HepG2 (cell line): ENCODE results near the gene SLC35B1. TPM values are rescaled to one million over a fixed set of nuclear protein-coding genes. Genes with fewer than 3 reads are reported as not detected.

ENCODE experiments used
- ADNP ChIP-seq: sonication (generic); formaldehyde crosslinking; IDR thresholded peaks from 2 replicates; pipeline ENCODE4 v1.4.0; 2020; ENCODE audit warnings: missing genetic modification reagents
- BCL3 ChIP-seq: sonication (generic); formaldehyde crosslinking; IDR thresholded peaks from 2 replicates; pipeline ENCODE4 v1.5.1; 2020; ENCODE audit warnings: mild to moderate bottlenecking, missing genetic modification reagents, moderate library complexity
- BORCS8-MEF2B ChIP-seq: sonication (generic); formaldehyde crosslinking; IDR thresholded peaks from 2 replicates; pipeline ENCODE4 v1.8.0; 2022; ENCODE audit warnings: mild to moderate bottlenecking, missing genetic modification reagents
- EP300 ChIP-seq, 3 experiments: sonication (generic) in 1 of 3; formaldehyde crosslinking in 1 of 3; IDR thresholded peaks; 2 replicates each; pipeline versions ENCODE4 v1.5.1 to v1.6.1; 2011 to 2020; ENCODE audit warnings: low read depth in 2 of 3, low read length in 2 of 3, borderline replicate concordance in 1 of 3, improper control_type of control experiment in 1 of 3, mild to moderate bottlenecking in 1 of 3, missing genetic modification reagents in 1 of 3, moderate library complexity in 1 of 3
- FLYWCH1 ChIP-seq: sonication (generic); formaldehyde crosslinking; IDR thresholded peaks from 2 replicates; pipeline ENCODE4 v1.8.1; 2023; ENCODE audit warnings: mild to moderate bottlenecking, missing genetic modification reagents
- HNF4A ChIP-seq: sonication (generic); formaldehyde crosslinking; IDR thresholded peaks from 2 replicates; pipeline ENCODE4 v1.4.0; 2020; ENCODE audit warnings: missing genetic modification reagents
- MTA3 ChIP-seq: sonication (generic); formaldehyde crosslinking; IDR thresholded peaks from 2 replicates; pipeline ENCODE4 v1.4.0; 2020; ENCODE audit warnings: missing genetic modification reagents
- NPAS2 ChIP-seq: sonication (generic); formaldehyde crosslinking; IDR thresholded peaks from 2 replicates; pipeline ENCODE4 v1.8.0; 2022; ENCODE audit warnings: mild to moderate bottlenecking, missing genetic modification reagents, borderline replicate concordance
- POLR2AphosphoS5 ChIP-seq: IDR thresholded peaks from 2 replicates; pipeline ENCODE4 v1.6.1; 2012; ENCODE audit warnings: low read depth, low read length
- SIN3B ChIP-seq: fragments of 150-350 bp; IDR thresholded peaks from 2 replicates; pipeline ENCODE4 v1.6.1; 2014; ENCODE audit warnings: low read length
- SSRP1 ChIP-seq: IDR thresholded peaks from 2 replicates; pipeline ENCODE4 v1.6.1; 2016; ENCODE audit warnings: control low read depth
- TFAP4 ChIP-seq: sonication (generic); IDR thresholded peaks from 2 replicates; pipeline ENCODE4 v1.6.1; 2016; ENCODE audit warnings: low read depth, borderline replicate concordance
- THRA ChIP-seq: sonication (generic); formaldehyde crosslinking; IDR thresholded peaks from 2 replicates; pipeline ENCODE4 v1.4.0; 2020; ENCODE audit warnings: missing genetic modification reagents, borderline replicate concordance
- TSC22D2 ChIP-seq: sonication (generic); formaldehyde crosslinking; IDR thresholded peaks from 2 replicates; pipeline ENCODE4 v1.5.1; 2020; ENCODE audit warnings: missing genetic modification reagents, mild to moderate bottlenecking, borderline replicate concordance
- ZBTB34 ChIP-seq: sonication (generic); formaldehyde crosslinking; IDR thresholded peaks from 2 replicates; pipeline ENCODE4 v1.8.0; 2022; ENCODE audit warnings: mild to moderate bottlenecking, missing genetic modification reagents
- ZNF207 ChIP-seq: fragments of 450-650 bp; IDR thresholded peaks from 2 replicates; pipeline ENCODE4 v1.6.1; 2016; ENCODE audit warnings: antibody characterized with exemption, borderline replicate concordance
- ZNF224 ChIP-seq: sonication (generic); formaldehyde crosslinking; IDR thresholded peaks from 2 replicates; pipeline ENCODE4 v1.5.0; 2020; ENCODE audit warnings: mild to moderate bottlenecking, missing genetic modification reagents
- ZNF292 ChIP-seq: sonication (generic); formaldehyde crosslinking; IDR thresholded peaks from 2 replicates; pipeline ENCODE4 v1.8.1; 2022; ENCODE audit warnings: mild to moderate bottlenecking, low read depth, missing genetic modification reagents, borderline replicate concordance
- ZNF337 ChIP-seq: sonication (generic); formaldehyde crosslinking; IDR thresholded peaks from 2 replicates; pipeline ENCODE4 v1.5.1; 2020; ENCODE audit warnings: missing genetic modification reagents, low read depth, mild to moderate bottlenecking, borderline replicate concordance
- ZNF564 ChIP-seq: sonication (generic); formaldehyde crosslinking; IDR thresholded peaks from 2 replicates; pipeline ENCODE4 v1.8.1; 2023; ENCODE audit warnings: mild to moderate bottlenecking, missing genetic modification reagents
- ZNF569 ChIP-seq: sonication (generic); formaldehyde crosslinking; IDR thresholded peaks from 2 replicates; pipeline ENCODE4 v1.5.0; 2020; ENCODE audit warnings: mild to moderate bottlenecking, missing genetic modification reagents, moderate library complexity, borderline replicate concordance
- ZNF607 ChIP-seq: sonication (generic); formaldehyde crosslinking; IDR thresholded peaks from 2 replicates; pipeline ENCODE4 v1.5.1; 2020; ENCODE audit warnings: missing genetic modification reagents, mild to moderate bottlenecking, borderline replicate concordance
- ZNF709 ChIP-seq: sonication (generic); formaldehyde crosslinking; IDR thresholded peaks from 2 replicates; pipeline ENCODE4 v1.5.0; 2020; ENCODE audit warnings: mild to moderate bottlenecking, missing genetic modification reagents
- ZNF737 ChIP-seq: sonication (generic); formaldehyde crosslinking; IDR thresholded peaks from 2 replicates; pipeline ENCODE4 v1.5.0; 2020; ENCODE audit warnings: missing genetic modification reagents, mild to moderate bottlenecking, borderline replicate concordance
- ZNF747 ChIP-seq: sonication (generic); formaldehyde crosslinking; IDR thresholded peaks from 2 replicates; pipeline ENCODE4 v1.8.1; 2023; ENCODE audit warnings: missing genetic modification reagents, mild to moderate bottlenecking, borderline replicate concordance
- ZSCAN20 ChIP-seq: sonication (generic); formaldehyde crosslinking; IDR thresholded peaks from 2 replicates; pipeline ENCODE4 v1.4.0; 2020; ENCODE audit warnings: missing genetic modification reagents, mild to moderate bottlenecking, borderline replicate concordance
- polyA plus RNA-seq, 8 experiments: library from polyadenylated mRNA; depleted of rRNA in 3 of 8; stranded (reverse) in 7 of 8; unstranded in 1 of 8; fragments of >200 nt; fragmentation: Illumina TruSeq in 4 of 8; extraction: Trizol in 4 of 8; gene quantifications; 2 replicates each; pipeline versions ENCODE4 v1.2.1 to v1.2.3, GENCODE V29; 2011 to 2016; ENCODE audit warnings: low read depth in 4 of 8, missing spikeins in 1 of 8, mixed read lengths in 1 of 8; ENCODE audit not compliant: insufficient read depth in 1 of 8
- total RNA-seq, 5 experiments: library from RNA; depleted of rRNA; stranded (reverse); fragments of >200 nt; fragmentation: Illumina TruSeq; extraction: Trizol; gene quantifications; 2 replicates each; pipeline ENCODE4 v1.2.3, GENCODE V29; 2016; ENCODE audit warnings: low read depth in 1 of 5

SLC35B1 gene
- total and polyA plus RNA-seq, 2 of the 13 experiments (the other 11 are each of a cell fraction or from before 2014, with no cell fraction given) = 99.6 to 113 TPM

GRCh38 chr17:49703557-49704277, 4.0 kb downstream of the SLC35B1 start (continued):
- TF ChIP-seq MTA3 (CRISPR knock-in tag) (no peak), ZNF564 (CRISPR knock-in tag) (no peak), ZNF292 (CRISPR knock-in tag) (no peak), SIN3B (0 out of 2 replicates have a peak, but pooled peaks have one; percentile 14), POLR2AphosphoS5 (no peak), NPAS2 (CRISPR knock-in tag) (no peak), HNF4A (CRISPR knock-in tag) (peak; percentile 84), ZNF607 (CRISPR knock-in tag) (0 out of 2 replicates have a peak, but pooled peaks have one; percentile 65), ZNF337 (CRISPR knock-in tag) (no peak), FLYWCH1 (no peak), ZSCAN20 (CRISPR knock-in tag) (no peak), ZNF207 (no peak), TFAP4 (peak; percentile 58; the same call in 1 of the 2 replicates), THRA (peak; percentile 50; the same call in 1 of the 2 replicates), ZNF747 (no peak), BORCS8-MEF2B (0 out of 2 replicates have a peak, but pooled peaks have one; percentile 0), ZNF709 (CRISPR knock-in tag) (no peak), EP300 (IDR thresholded peaks at IDR 0.05; ENCODE audit: low read depth in 2 of 2, low read length in 2 of 2) (no peak; a peak in 1 of 4 replicates), EP300 (CRISPR knock-in tag; IDR thresholded peaks at IDR 0.05; ENCODE audit: borderline replicate concordance) (no peak), SSRP1 (no peak), ZNF737 (no peak), ADNP (CRISPR knock-in tag) (no peak), BCL3 (CRISPR knock-in tag) (0 out of 2 replicates have a peak, but pooled peaks have one; percentile 42), ZNF569 (no peak), ZNF224 (CRISPR knock-in tag) (no peak), TSC22D2 (CRISPR knock-in tag) (no peak), ZBTB34 (CRISPR knock-in tag) (no peak)
